Astrocyte of the cerebellum (primary cell): ENCODE data around the gene MTHFD2L.

ENCODE experiments used
- DNase-seq: peaks from one replicate; pipeline ENCODE4 v3.0.0-alpha.2; 2011; ENCODE audit warnings: low read depth
- H3K4me3 ChIP-seq: 2 replicates; pipeline ENCODE4 v1.5.1; 2011; ENCODE audit warnings: mild to moderate bottlenecking, low read depth, low read length, moderate library complexity
- in situ Hi-C: cut with HindIII; loops from 2 replicates; pipeline ENCODE4 v1.10.0; 2017; ENCODE audit warnings: low sequenced_read_pairs
- TF ChIP-seq, protein P1 (sequence below): IDR thresholded peaks from 2 replicates; pipeline ENCODE4 v1.5.1; 2012; ENCODE audit warnings: low read length, low read depth, moderate library complexity, mild to moderate bottlenecking; ENCODE audit errors: missing control alignments

The MTHFD2L gene

GRCh38 chr4:74311696-74312313, 153.9 kb downstream of the MTHFD2L start:
- TF ChIP-seq, protein P1, sequence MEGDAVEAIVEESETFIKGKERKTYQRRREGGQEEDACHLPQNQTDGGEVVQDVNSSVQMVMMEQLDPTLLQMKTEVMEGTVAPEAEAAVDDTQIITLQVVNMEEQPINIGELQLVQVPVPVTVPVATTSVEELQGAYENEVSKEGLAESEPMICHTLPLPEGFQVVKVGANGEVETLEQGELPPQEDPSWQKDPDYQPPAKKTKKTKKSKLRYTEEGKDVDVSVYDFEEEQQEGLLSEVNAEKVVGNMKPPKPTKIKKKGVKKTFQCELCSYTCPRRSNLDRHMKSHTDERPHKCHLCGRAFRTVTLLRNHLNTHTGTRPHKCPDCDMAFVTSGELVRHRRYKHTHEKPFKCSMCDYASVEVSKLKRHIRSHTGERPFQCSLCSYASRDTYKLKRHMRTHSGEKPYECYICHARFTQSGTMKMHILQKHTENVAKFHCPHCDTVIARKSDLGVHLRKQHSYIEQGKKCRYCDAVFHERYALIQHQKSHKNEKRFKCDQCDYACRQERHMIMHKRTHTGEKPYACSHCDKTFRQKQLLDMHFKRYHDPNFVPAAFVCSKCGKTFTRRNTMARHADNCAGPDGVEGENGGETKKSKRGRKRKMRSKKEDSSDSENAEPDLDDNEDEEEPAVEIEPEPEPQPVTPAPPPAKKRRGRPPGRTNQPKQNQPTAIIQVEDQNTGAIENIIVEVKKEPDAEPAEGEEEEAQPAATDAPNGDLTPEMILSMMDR, result peak; percentile 62
- no peak overlapping the region for H3K4me3 ChIP-seq
- in situ Hi-C loops, result no loop called here
- peak; percentile 64 for DNase-seq

- in situ Hi-C loops, result no loop called here
- DNase-seq, result no peak
- TF ChIP-seq, protein P1, result no peak
- H3K4me3 ChIP-seq, result no peak overlapping the region
Measured at GRCh38 chr4:74314329-74314728, 156.4 kb downstream of the MTHFD2L start.

- H3K4me3 ChIP-seq, result no peak overlapping the region
- in situ Hi-C loops, result no loop called here
- DNase-seq, result no peak
- TF ChIP-seq, protein P1, result no peak
Measured at GRCh38 chr4:74314944-74315343, 157.0 kb downstream of the MTHFD2L start.

- TF ChIP-seq, protein P1, result no peak
- in situ Hi-C loops, result no loop called here
Measured at GRCh38 chr4:74315376-74315775, 157.5 kb downstream of the MTHFD2L start.

DNA sequence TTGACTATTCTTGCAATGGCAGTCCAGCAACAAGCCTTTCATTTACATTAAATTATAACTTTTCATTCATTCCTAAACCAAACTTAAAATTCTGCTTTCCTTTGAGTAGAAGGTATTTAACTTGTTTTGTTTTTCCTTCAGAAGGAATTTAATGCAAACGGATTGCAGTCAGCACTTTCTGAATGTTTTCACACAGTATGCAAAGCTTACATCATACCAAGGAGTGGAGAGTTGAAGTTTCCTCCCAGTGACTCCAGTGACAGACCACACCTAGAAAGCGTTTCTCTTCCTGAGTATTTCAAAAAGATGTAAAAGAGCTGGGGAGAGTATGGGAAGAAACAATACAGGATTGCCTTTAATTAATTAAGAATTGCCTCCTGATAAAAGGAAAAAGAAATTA, 158.5 kb downstream of the MTHFD2L start:
- TF ChIP-seq, protein P1, result no peak
- no peak overlapping the region for H3K4me3 ChIP-seq
- in situ Hi-C loops, result no loop called here
- DNase-seq, result no peak

More at GRCh38 chr4:74315376-74315775, 157.5 kb downstream of the MTHFD2L start:
- no peak overlapping the region for H3K4me3 ChIP-seq
- no peak for DNase-seq

- DNase-seq, result no peak
- H3K4me3 ChIP-seq, result no peak overlapping the region
- TF ChIP-seq, protein P1, result no peak
- in situ Hi-C loops, result no loop called here
Measured at GRCh38 chr4:74317616-74318246, 159.8 kb downstream of the MTHFD2L start.
